HG03060 (cell line): ENCODE measurements around the gene TMEM100.

Experiments
- ATAC-seq: cut with Tn5 transposase; IDR thresholded peaks from one replicate; pipeline ENCODE4 v1.9.1; 2021; ENCODE audit warnings: low read depth, moderate number of reproducible peaks; ENCODE audit not compliant: unreplicated experiment

The TMEM100 gene

DNA sequence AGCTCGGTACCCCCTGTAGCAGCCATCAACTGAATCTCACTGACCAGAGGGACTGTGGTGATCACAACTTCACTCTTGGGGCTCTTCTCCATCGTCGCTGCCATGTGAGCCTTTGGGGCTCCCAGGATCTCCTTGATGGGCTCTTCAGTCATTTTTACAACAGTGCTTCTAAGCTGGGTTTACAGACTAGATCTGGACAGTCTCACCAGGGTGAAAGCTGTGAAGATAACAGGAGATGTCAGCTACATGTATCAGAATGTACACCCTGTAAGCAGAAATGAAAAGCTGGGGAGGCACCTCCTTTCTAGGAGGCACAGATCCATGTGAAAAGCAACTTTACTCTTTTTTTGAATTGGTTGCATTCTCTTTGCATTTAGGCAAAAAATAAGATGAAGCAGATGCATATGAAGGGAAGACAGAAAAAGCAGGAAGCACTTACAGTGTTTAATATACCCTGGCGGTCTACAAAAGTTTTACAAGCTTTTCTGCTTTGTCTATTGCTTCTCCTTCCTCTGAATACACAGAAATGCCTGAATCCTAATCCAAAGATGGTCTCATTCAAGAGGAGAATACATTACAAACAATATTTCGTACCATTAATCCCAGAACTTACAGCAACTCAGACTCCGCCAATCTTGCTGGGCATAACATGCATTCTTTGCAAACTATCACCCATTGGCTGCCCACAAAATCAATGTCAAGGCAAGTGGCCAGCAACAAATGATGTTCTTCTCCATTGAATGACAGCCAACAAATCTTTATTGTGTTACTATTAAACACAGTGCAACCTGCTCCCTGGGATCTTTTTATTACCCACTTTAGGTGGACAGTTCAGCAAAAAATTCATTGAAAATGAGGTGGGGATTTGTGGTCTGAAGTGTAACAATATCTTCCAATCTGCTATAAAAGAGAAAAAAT is 1.5 kb downstream of the TMEM100 start:
- no peak for ATAC-seq

DNA sequence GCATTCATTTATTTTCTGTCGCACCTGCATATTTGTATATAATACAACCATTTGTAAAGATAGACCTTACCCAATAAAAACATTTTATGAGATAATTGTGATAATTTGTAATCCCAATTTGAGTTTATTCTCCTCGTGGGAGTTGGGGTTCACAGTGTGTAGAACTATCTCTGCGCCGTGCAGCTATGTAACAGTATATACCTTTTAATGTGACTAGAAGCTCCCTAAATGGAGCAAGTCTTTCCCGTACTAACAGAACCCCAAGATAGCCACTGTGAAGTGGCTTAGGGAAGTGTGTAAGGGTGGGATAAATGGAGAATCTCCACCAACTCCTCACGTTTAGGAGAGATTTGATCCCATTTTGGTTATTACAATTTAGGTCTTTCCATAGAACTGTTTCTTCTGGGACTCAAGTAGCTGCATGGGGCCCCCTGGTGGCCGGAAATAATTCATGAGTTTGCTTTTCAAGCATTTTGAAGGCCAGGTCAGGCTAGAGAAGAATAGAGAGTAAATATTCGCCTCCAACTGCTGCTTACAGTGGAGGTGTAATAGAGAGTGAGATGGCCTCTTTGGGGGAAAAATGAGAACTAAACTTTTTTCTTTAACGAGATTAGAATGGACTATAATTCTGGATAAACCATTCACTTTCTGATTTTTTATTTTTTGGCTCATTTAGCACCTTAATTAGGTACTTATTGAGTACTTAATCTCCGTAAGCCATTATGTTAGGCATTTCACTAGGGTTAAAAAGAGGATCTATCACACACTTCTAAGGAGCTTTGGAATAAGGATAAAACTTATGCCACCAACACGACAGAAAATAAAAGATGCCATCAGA is 4.5 kb downstream of the TMEM100 start:
- no peak for ATAC-seq

DNA sequence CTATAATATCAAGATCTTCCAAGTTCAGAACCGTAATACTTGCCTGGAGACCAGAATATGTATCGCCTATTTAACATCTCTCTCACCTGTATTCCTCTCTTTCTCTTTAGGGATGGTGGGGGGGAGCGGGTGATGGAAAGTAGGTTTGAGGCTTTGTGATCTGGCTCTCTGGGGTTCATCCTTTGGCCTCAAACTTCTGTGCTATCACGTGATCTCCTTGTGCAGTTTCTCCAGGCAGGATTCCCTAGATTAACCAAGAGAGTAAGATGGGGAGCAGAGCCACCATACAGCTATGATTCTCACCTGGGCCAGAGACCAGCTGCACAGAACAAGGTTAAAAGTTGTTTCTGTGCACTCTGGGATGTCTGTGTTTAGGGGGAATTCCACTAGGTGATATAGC is 5.2 kb downstream of the TMEM100 start:
- ATAC-seq: no peak

DNA sequence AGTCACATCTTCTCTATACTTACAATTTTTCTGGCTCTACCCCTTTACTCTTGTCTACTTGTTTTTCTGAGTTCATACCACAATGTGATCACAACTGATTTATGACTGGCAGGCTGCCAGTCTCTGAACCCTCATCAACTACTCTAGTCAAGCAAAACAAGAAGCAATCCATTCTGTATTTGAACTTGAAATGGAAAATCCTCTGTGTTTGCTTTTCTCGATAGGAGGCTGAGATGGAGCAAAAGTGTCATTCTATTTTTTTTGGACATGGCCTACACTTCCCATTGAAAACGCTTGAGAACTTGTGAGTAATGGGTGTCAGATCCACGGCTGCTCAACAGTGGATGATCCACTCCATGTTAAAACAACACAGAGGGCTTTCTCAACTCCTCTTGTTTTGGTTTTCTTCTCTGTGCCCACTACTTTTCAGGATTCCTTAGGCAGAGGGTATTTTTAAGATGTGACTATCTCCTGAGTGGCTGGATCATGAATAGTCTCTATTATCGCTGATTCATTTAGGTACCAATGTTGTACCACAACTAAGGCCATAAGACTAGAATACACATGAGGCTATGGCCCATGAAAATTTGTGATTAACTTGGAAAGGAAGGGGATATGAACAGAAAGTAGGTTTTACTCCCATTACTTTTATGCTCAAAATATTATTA is 11.7 kb downstream of the TMEM100 start:
- ATAC-seq: no peak

DNA sequence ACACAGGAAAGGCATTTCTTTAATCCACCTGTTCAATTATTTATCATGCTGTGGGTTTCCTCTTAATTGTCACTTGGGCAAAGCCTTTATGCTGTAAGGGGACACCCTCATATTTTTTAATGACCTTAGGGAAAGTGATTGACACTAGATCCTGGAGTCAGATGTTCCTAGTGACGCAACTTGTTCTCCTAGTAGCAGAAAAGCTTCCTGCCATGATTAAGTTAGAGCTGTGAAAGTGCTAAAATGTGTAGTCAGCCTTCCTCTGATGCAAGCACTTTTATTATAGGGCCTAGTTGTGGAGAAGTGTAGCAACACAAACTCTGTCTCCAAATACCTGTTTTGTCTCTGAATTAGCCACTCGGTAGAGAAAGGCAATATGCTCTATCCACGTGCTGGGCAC is 12.3 kb downstream of the TMEM100 start:
- ATAC-seq: no peak

DNA sequence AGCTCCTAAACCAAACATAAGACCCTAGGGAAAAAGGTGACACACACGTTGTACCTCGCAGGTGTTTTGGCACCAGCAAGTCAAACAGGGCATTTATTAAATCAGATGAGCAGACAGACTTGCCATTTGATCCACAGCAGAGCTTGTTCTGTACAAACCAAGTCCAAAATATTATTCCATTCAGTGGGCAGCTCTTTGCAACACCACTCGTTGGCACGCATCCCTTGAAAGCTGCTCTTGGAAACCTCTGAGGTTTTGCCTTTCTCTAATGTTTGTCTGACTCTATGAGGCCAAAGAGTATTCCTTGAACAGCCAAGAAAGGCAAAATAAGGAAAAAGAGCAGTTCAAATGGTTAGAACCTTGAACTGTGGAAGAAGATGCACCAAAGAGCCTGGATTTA is 12.7 kb downstream of the TMEM100 start:
- no peak for ATAC-seq

DNA sequence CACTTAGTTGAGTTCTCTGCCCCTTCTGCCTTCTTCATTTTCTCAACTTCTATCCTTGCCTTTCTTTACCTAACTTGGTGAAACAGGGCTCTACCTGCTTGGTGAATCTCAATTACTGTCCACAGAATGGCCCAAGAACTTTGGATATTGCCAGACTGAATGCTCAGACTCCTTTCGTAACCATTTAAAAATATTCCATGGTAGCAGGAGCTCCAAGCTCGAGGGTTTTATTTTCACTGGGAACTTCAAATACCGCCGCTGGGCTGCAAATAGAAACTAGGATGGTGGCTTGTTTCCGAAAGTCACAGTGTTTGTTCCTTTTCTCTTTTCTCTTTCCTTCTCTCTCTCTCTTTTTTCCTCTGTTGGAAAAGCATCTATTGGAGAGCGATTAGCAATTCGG is 13.2 kb downstream of the TMEM100 start:
- no peak for ATAC-seq

DNA sequence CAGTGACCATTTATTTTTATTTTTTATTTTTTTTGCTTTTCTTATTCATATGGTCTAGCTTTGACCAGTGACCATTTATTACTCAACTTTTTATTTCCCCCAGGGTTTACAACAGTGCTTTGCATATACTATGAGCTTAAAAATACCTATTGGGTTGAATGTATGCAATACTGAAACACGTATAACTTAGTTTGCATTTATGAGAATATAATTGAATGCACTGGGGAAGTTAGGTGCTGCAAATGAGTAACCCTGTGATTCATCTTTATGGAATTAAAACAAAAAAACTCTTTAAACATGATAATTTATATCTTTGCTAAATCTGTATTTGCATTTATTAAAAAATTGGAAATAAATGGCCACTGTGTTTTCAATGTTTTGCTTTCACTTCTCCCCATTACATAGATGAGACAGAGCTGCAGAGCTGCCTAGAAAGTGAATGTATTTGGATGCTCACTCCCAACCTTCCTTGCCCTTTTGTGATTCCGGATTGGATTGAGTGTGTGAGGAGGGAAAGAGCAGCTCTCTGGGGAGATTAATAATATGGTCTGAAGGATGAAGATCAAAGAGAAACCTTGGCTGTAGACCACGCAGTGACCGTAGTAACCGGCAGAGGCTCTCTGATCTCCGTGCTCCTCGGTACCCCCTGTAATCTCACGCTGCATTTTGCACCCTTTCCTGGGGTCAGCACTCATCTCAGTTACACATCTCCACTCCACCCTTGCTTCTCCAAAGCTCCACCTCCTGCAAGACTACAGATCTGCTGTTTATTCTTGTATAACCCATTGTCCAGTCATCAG is 14.3 kb downstream of the TMEM100 start:
- no peak for ATAC-seq

DNA sequence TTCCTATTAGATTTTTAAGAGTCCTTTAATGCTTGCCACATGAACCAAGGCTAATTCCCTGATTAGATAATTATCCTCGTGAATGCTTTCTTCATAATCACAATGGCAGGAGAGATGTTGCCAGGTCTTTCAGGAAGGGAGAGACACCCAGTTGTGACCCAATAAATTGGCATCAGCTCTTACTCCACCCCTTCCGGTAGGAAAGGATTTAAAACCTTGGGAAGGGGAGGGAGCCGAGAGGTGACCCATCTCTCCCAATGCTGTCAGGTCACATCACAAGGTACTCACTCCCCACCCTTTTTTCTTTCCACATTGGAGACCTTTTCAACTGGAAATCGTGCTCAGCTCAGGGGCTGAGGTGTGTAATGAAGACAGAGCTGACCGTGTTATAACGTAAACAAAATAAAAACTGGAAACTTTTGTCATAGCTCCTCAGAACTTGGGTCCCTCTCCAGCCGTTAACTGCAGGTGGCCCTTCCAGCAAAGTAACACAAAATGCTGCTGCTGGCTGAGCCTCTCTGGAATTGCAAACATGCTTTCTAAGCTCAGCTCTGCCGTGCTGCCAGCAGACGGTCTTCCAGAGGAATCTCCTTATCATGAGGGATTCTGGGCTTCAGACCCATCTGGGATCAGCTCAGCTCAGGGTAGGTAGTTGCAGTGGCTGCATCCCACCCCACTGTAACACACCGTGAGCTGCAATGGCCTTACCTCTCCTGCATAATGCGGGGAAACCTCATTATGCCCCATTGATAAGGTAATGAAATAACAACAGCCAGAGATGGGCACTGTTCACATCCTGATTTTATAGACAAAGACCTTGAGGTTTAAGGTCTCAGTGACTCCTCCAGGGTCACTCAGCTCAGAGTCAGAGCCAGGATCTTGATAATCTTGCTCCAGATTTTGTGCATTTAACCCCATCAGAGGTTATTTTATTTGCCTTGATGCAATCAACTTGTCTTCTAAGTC is 15.6 kb downstream of the TMEM100 start:
- ATAC-seq: no peak

DNA sequence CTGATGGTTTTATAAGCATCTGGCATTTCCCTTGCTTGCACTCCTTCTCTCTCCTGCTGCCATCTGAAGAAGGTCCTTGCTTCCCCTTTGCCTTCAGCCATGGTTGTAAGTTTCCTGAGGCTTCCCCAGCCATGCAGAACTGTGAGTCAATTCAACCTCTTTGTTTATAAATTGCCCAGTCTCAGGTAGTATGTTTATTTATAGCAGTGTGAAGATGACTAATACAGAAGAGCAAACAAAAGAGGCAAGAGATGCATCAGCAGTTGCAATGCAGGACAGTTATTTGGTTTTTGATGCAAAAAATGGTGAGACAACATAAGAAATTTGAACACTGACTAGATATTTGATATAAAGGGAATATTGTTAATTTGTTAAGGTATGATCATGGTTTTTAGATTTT is 16.8 kb downstream of the TMEM100 start:
- peak; percentile 92 for ATAC-seq

DNA sequence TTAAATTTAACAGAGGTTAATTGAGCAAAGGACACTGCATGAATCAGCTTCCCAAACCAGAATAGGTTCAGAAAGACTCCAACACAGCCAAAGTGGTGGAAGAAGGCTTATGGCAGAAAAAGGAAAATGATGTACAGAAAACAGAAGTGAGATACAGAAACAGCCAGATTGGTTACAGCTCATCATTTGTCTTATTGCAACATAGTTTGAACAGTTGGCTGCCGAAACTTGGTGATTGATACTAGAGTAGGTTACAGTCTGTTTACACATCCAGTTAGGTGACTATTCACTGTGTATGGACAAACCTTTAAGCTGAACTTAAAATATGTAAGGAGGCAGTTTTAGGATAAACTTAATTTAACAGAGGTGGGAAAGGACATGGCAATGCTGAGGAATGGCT is 18.3 kb downstream of the TMEM100 start:
- ATAC-seq: no peak

DNA sequence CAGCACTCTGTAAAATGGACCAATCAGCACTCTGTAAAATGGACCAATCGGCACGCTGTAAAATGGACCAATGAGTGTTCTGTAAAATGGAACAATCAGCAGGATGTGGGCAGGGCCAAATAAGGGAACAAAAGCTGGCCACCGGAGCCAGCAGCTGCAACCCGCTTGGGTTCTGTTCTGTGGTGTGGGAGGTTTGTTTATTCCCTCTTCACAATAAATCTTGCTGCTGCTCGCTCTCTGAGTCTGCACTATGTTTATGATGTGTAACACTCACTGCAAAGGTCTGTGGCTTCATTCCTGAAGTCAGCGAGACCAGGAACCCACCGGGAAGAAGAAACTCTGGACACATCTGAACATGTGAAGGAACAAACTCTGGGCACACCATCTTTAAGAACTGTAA is 20.5 kb downstream of the TMEM100 start:
- ATAC-seq: no peak

DNA sequence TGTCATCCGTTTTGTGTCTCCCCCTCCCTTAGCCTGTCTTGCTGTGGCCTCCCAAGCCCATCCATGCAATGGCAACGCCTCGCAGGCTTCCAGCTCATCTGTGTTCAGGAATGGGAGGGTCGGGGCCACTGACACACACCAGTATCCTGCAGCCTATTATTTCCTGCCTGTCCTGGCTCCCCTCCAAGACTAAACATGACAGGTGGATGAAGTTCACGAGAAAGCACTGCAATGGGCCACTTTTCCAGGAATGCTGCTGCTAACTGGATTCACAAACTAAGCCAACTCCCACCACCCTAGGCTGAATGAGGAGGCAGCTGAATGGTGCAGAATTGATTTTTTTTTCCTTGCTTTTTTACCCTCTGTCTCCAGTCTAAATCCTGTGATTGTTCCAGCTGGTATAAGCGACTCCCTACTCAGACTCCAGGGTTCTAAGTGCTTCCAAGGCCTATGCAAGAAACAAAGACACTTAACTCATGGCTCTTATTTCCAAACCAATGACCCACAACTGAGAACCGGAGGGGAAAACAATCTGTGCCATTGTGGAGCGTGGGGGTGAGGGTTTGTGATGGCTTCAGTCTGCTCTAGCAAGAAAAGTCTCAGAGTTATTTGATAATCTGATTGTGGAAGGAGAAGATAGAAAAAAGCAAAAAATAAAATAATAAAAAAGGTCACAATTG is 23.3 kb downstream of the TMEM100 start:
- ATAC-seq: no peak

DNA sequence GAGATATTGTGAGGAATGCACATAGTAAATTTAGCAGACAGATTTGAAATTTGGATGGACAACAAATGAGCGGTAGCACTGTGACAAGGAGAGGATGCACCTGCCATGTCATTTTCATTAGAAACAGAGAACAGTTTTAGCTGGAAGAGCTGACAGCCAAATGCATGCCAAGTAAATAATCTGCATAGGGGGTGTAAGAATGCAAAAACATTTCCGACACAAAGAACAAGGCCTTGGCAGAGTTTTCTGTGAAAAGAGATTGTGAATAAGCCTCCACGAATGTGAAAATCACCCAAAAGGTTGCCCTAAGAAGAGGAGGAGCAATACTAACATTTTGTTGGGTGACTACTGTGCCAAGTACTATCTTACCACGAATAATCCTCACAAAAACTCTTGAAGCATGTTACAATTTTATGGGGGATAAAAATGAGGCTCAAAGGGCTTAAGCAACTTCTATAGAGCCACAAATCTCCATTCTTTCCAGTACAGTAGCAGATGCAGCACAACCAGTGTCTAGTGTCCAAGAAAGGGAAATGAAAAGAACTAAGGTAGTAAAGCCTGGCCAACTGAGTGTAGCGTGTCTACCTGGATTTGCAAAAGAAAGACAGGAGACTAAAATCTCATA is 28.3 kb downstream of the TMEM100 start:
- ATAC-seq: no peak

DNA sequence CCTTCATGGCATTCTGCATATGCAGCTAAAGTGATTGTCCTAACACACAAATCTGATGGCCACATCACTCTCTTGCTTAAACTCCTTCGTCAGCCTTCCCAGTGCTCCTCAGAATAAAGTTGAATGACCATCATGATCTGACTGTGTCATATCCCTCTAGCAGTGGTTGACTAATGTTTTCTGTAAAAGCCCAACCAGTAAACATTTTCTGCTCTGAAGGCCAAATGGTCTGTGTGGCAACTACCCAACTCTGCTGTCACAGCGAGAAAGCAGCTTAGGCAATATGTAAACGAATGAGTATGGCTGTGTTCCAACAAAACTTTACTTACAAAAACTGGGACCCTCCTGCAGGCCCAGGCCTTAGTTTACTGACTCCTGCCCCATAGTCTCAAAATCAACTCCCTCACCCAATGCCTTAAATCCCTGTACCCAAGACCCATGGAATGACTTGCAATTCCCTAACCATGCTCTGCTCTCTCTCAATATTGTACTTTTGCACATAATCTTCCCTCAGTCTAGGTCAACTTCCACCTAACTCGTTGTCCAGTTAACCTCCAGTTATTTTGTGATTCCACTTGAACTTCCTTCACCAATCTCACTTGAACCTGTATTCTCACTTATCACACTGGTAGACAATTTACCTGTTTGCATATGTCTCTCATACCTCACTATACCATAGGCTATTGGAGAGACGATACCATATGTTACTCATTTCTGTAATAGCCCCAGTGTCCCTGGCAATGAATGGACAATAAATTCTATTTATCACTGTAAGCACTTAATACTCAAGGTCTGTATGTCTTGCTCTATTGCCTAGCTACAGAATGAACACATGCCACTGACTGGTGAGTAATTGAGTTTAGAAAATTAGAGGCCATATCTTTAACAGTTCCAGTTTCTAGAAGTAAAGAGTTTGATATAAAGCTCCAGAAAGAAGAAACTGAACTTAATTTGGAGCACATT is 29.1 kb downstream of the TMEM100 start:
- ATAC-seq: no peak

DNA sequence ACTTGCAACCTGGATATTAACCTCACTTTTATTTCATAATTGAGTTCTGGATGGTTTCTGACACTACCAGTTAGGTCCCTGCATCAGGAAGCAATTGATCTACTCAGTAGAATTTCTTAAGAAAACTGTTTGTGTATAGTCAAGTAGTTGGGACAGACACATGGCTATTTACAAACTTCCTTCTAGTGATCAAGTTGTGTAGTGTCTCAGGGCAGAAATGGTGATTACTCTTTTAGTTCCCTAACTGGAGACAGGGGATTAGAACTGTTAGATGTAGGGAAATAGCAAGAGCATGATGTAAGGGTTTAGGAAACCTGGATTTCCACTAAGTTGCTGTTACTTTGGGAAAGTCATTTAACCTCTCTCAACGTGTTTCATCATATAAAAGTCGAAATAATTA is 30.4 kb downstream of the TMEM100 start:
- no peak for ATAC-seq

DNA sequence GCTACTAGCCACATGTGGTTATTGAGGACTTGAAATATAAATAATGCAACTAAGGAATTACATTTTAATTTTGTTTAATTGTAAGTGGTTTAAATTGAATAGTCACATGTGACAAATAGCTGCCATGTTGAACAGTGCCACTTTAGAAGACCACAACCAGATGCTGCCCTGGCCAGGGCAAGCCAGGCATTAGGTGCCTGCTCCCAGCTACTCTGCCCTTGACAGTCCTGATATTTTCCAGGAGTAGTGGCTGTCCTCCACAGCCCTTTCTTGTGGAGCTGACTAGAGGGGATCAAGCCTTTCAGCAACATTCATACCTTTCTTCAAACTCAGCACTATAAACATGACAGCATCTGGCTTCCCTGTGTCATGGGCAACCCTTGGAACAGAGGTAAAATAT is 31.0 kb downstream of the TMEM100 start:
- ATAC-seq: no peak
